Measurements from ENCODE around the gene GPBAR1. TPM values are rescaled to one million over a fixed set of nuclear protein-coding genes. Genes with fewer than 3 reads are reported as not detected.

GPBAR1 gene
- total and polyA plus RNA-seq, 2 donors (not counting 1 experiment from before 2014, with no cell fraction given), result 0.66 to 0.81 TPM

DNA sequence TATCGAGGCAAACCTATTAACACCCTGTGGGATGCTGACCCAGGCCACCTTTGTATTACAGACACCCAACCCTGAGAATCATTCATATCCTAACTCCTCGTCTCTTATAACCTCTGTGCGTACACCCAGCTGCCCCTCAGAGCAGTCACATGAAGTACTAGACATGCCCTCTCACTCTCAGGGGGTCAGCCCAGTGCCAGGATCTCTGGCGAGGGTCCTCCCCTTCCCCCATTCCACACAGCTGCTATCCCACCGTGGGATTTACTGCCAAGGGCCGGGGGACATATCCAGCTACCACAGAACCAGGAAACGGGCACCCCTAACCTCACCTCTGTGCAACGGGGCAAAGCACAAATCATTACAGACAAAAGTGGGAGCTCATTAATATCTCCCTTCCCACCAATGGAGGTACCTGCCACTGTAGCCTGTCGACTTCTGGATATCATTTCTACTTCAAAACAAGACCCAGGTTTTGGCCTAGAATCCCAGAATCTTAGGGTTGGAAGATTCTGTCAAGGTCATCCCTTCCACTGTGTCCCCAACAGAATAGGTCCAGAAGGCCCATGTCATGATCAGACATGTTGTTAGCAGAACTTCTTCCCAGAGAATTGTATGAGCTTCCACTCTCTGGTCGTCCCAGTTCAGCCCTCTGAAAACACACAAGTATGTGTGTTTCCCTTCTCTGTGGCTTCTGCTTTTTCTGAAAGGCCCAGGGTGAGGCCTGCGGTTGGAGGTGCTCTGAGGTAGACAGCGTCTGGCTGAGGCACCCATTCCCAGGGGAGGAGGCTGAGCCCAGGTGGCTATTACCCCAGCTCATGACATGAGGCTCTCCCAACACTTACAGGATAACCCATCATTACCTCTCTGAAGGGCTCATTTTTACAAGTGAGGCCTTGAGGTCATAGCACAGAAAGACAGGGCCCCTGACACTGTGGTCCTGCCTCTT is 29.8 kb downstream of the GPBAR1 start:
- Histone ChIP-seq H3K4me3 (ENCODE audit: control extremely low read depth in 1 of 5, extremely low read depth in 1 of 5, insufficient read depth in 1 of 5, low read depth in 2 of 5, low read length in 4 of 5) (peak overlapping the region; percentile 50 to 95 (median 87)), H3K27me3 (replicated peaks in 1 of 4; ENCODE audit: control extremely low read depth in 1 of 4, control insufficient read depth in 3 of 4, insufficient read depth in 4 of 4, low read length in 3 of 4) (no peaks in the 10 kb centered on the region), H3K4me2 (replicated peaks; ENCODE audit: low read depth, low read length, poor library complexity, severe bottlenecking) (peak overlapping the region; percentile 93), H4K20me1 (ENCODE audit: control insufficient read depth, insufficient read depth, low read length, poor library complexity, severe bottlenecking) (no peaks in the 10 kb centered on the region), H3K79me2 (ENCODE audit: control insufficient read depth, insufficient read depth, low read length) (peaks cover 86% of the 10 kb centered on the region), H3K9me3 (ENCODE audit: control extremely low read depth in 1 of 3, control insufficient read depth in 2 of 3, insufficient read depth in 1 of 3, low read length in 2 of 3) (no peaks in the 10 kb centered on the region), H3K9ac (ENCODE audit: low read length) (peak overlapping the region; percentile 97), H2AFZ (ENCODE audit: insufficient read depth, low read depth, low read length, poor library complexity, severe bottlenecking) (no peak overlapping the region), H3K36me3 (replicated peaks in 1 of 2; ENCODE audit: control extremely low read depth in 1 of 2, control insufficient read depth in 1 of 2, extremely low read depth in 1 of 2, insufficient read depth in 2 of 2, low read length in 1 of 2) (no peaks in the 10 kb centered on the region), H3K27ac (ENCODE audit: low read length in 2 of 2) (peak overlapping the region; percentile 92 to 98), H3K4me1 (ENCODE audit: control insufficient read depth in 2 of 2, insufficient read depth in 2 of 2, low read length in 2 of 2) (peaks cover 73 to 88% of the 10 kb centered on the region in 2 donors)
- Mint-ChIP-seq H3K4me3 (peak overlapping the region; percentile 89), H3K27ac (peak overlapping the region; percentile 93), H3K27me3 (no peaks in the 10 kb centered on the region), H3K9me3 (ENCODE audit: insufficient read depth) (no peaks in the 10 kb centered on the region), H3K4me1 (peaks cover 76% of the 10 kb centered on the region)
- CTCF ChIA-PET, result interaction anchor here (0.6 to 15.5 kb wide), 14 partner anchors 9 to 123 kb away, joined by 3 to 331 read pairs (median 5); partner anchors contain the start of genes AAMP, CATIP and PNKD
- DNase-seq (peak; percentile 95), ATAC-seq (ENCODE audit: low read depth) (peak; percentile 68)
- intact Hi-C loops (cut with micrococcal nuclease), result loop anchor here (1.0 to 5.0 kb wide), 2 partner anchors 18 to 592 kb away; partner anchors contain the start of gene WNT10A
- TF ChIP-seq EZH2 (IDR thresholded peaks at IDR 0.05; ENCODE audit: borderline replicate concordance, insufficient read depth, low read depth, low read length, poor library complexity, severe bottlenecking) (no peak), CTCF (IDR thresholded peaks at IDR 0.05) (no peak)
- POLR2A ChIA-PET, result interaction anchor here (0.7 to 3.4 kb wide), 7 partner anchors 15 to 110 kb away, joined by 3 to 32 read pairs (median 6); partner anchors contain the start of genes AAMP, CATIP, CTDSP1 and PNKD
- 34% methylated on average over 12 of the region's 12 CpGs for WGBS (ENCODE audit: insufficient coverage)
